Activated naive CD8-positive, alpha-beta T cell treated with anti-CD3 and anti-CD28 coated beads for 36 hours (primary cell): ENCODE results near the gene PDPK1. TPM values are rescaled to one million over a fixed set of nuclear protein-coding genes. Genes with fewer than 3 reads are reported as not detected.
"Not testable (repeated sequence)": the region's sequence is repeated elsewhere in the genome, so short reads cannot be mapped to it uniquely, and the experiment has no call there.

Experiments
- DNase-seq: peaks from one replicate; pipeline ENCODE4 v3.0.0; 2021
- H3K27ac Mint-ChIP-seq: one replicate; pipeline ENCODE4 v1.8.0; 2022; ENCODE audit warnings: mild to moderate bottlenecking, moderate library complexity, mixed read lengths
- H3K27me3 Mint-ChIP-seq: one replicate; pipeline ENCODE4 v1.8.0; 2022; ENCODE audit warnings: mild to moderate bottlenecking, mixed read lengths
- H3K36me3 Mint-ChIP-seq: one replicate; pipeline ENCODE4 v1.8.0; 2021; ENCODE audit warnings: mild to moderate bottlenecking, mixed read lengths
- H3K4me1 Mint-ChIP-seq: one replicate; pipeline ENCODE4 v1.8.0; 2021; ENCODE audit warnings: mixed read lengths
- H3K4me3 Mint-ChIP-seq: one replicate; pipeline ENCODE4 v1.8.0; 2022; ENCODE audit warnings: mild to moderate bottlenecking, moderate library complexity, mixed read lengths
- H3K9me3 Mint-ChIP-seq: one replicate; pipeline ENCODE4 v1.8.0; 2022; ENCODE audit warnings: mixed read lengths
- total RNA-seq, 2 experiments: library from RNA; stranded (reverse); gene quantifications; one replicate each; pipeline ENCODE4 v1.2.3, GENCODE V29; 2021

Gene PDPK1
- total RNA-seq, 2 experiments from 2014 or later = 36.5 to 42.2 TPM

- peaks cover under 1% of the 10 kb centered on the region for H3K36me3 Mint-ChIP-seq
- no peaks in the 10 kb centered on the region for H3K9me3 Mint-ChIP-seq
- DNase-seq = no peak
- no peak overlapping the region for H3K4me3 Mint-ChIP-seq
- no peak overlapping the region for H3K27ac Mint-ChIP-seq
- peaks cover 12% of the 10 kb centered on the region for H3K4me1 Mint-ChIP-seq
- H3K27me3 Mint-ChIP-seq = no peaks in the 10 kb centered on the region
Measured at GRCh38 chr16:2598723-2599122, 60.9 kb downstream of the PDPK1 start.

- H3K4me1 Mint-ChIP-seq, H3K9me3 Mint-ChIP-seq, H3K4me3 Mint-ChIP-seq, H3K36me3 Mint-ChIP-seq, H3K27me3 Mint-ChIP-seq, H3K27ac Mint-ChIP-seq, DNase-seq: not testable (repeated sequence)
Measured at GRCh38 chr16:2599165-2599564, 61.3 kb downstream of the PDPK1 start.

- not testable (repeated sequence) for DNase-seq, H3K27ac Mint-ChIP-seq, H3K4me3 Mint-ChIP-seq, H3K9me3 Mint-ChIP-seq, H3K27me3 Mint-ChIP-seq, H3K36me3 Mint-ChIP-seq, H3K4me1 Mint-ChIP-seq
Measured at GRCh38 chr16:2599785-2600184, 62.0 kb downstream of the PDPK1 start.

GRCh38 chr16:2601301-2602025 lies 63.6 kb downstream of the PDPK1 start:
- peak overlapping the region; percentile 71 for H3K27ac Mint-ChIP-seq
- DNase-seq = not testable (repeated sequence)

DNA sequence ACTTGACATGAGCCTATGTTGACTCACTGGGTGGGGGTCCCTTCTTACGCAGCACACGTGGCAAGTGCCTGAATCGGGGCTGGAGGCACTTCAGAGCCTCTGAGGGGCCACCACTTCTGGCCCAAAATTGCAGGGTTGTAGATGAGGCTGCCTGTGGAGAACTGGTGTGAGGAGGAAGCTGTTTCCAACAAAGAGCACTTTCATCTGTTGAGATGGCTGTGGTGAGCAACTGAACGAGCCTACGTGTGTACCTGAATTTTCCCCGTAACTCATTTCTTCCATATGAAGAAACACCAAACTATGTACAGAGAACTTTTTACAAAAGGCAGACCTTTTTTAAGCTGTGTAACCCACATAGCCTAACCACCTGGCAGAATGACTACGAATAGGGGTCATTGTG lies 64.4 kb downstream of the PDPK1 start:
- H3K9me3 Mint-ChIP-seq, H3K27me3 Mint-ChIP-seq, DNase-seq, H3K36me3 Mint-ChIP-seq, H3K4me1 Mint-ChIP-seq: not testable (repeated sequence)
- H3K4me3 Mint-ChIP-seq = peak overlapping the region; percentile 37
- H3K27ac Mint-ChIP-seq = peak overlapping the region; percentile 71

More at GRCh38 chr16:2601301-2602025, 63.6 kb downstream of the PDPK1 start:
- not testable (repeated sequence) for H3K4me3 Mint-ChIP-seq, H3K36me3 Mint-ChIP-seq, H3K27me3 Mint-ChIP-seq, H3K9me3 Mint-ChIP-seq, H3K4me1 Mint-ChIP-seq

GRCh38 chr16:2603165-2604015 lies 65.6 kb downstream of the PDPK1 start:
- Mint-ChIP-seq H3K9me3 (no peaks in the 10 kb centered on the region), H3K27me3 (no peaks in the 10 kb centered on the region), H3K27ac (peak overlapping the region; percentile 95), H3K36me3 (peaks cover 8% of the 10 kb centered on the region), H3K4me3 (peak overlapping the region; percentile 98), H3K4me1 (peaks cover 18% of the 10 kb centered on the region)
- peak; percentile 91 for DNase-seq

GRCh38 chr16:2604016-2604369 lies 66.2 kb downstream of the PDPK1 start:
- H3K27me3 Mint-ChIP-seq, H3K36me3 Mint-ChIP-seq, DNase-seq, H3K9me3 Mint-ChIP-seq: not testable (repeated sequence)
- Mint-ChIP-seq H3K27ac (peak overlapping the region; percentile 95), H3K4me1 (peaks cover 18% of the 10 kb centered on the region), H3K4me3 (peak overlapping the region; percentile 98)

GRCh38 chr16:2606820-2607219 lies 69.0 kb downstream of the PDPK1 start:
- H3K9me3 Mint-ChIP-seq, DNase-seq, H3K27ac Mint-ChIP-seq, H3K4me3 Mint-ChIP-seq, H3K27me3 Mint-ChIP-seq: not testable (repeated sequence)
- H3K4me1 Mint-ChIP-seq = peaks cover 18% of the 10 kb centered on the region
- peaks cover 12% of the 10 kb centered on the region for H3K36me3 Mint-ChIP-seq

DNA sequence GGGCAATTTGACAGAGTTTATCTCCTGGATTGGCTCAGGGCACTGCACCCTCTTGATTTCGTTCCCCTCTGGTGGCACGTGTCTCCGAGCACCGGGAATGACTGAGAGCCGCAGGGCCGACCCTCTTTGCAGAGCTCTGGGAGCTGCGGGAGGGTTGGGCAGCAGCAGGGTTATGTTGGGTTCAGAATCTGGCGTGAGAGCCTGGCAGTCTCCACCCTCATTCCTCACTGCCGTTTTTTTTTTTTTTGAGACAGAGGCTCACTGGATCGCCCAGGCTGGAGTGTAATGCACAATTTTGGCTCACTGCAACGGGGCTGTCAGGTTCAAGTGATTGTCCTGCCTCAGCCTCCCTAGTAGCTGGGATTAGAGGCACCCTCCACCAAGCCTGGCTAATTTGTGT lies 71.5 kb downstream of the PDPK1 start:
- H3K4me1 Mint-ChIP-seq = peaks cover 13% of the 10 kb centered on the region
- H3K27ac Mint-ChIP-seq, H3K4me3 Mint-ChIP-seq, H3K27me3 Mint-ChIP-seq, H3K36me3 Mint-ChIP-seq, DNase-seq, H3K9me3 Mint-ChIP-seq: not testable (repeated sequence)

DNA sequence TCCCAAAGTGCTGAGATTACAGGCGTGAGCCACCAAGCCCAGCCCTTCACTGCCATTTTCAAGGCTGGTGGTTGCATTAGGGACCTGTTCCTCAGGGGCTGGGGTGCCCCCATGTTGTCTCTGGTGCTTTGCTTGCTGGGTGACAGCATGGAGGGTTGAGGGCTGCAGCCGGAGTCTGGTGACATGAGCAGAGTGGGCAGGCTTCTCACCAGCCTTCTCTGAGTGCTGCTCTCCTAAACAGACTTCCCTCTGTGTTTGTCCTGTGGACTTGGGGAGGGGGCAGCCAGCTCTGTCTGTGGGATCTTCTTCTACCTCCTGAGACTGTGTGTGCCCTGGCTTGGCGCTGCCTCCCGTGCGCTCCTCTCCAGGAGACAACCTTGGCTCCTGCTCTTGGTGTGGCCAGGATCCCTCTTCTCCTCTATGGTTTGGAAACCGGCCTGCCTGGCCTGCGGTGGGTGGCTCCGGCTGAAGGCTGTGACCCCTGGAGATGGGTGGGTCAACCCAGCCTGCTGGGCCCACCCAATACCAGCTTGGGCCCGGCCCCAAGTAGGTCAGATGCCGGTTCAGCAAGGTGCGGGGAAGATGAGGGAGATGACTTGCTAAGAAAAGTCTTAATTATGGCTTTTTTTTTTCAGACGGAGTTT lies 72.1 kb downstream of the PDPK1 start:
- H3K4me1 Mint-ChIP-seq = peaks cover 13% of the 10 kb centered on the region
- H3K36me3 Mint-ChIP-seq = peaks cover 10% of the 10 kb centered on the region
- DNase-seq = no peak
- H3K27me3 Mint-ChIP-seq = no peaks in the 10 kb centered on the region
- no peak overlapping the region for H3K27ac Mint-ChIP-seq
- no peak overlapping the region for H3K4me3 Mint-ChIP-seq
- H3K9me3 Mint-ChIP-seq = no peaks in the 10 kb centered on the region

DNA sequence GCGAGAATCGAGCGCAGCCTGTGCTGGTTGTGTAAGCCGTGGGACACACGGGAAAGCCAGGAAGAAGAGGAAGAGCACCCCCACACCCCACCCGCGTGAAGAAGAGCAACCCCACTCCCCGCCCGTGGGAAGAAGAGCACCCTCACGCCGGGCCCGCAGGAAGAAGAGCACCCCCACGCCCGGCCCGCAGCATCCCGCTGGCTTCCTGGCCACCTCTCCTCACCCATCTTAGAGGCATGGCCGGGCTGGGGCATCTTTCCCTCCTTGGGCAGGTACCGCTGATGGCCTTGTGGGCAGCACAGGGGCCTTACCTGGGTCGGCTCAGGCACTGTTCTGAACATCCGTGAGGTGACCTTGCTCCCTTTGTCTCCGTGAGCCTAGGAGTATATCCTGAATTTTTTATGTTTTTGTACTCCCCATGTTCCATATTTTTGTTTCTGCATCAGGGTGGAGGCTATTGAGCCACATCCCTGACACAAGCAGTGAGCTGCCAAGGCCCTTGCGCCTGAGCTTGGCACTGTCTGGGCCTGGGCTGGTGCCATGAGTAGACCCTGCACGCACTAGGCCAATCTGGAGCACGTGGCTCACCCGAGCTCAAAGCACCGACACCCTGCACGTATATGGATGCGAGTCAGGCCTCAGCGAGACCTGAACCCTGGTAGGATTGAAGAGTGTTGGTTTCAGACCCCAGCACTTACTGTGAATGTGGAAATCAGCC lies 73.1 kb downstream of the PDPK1 start:
- Mint-ChIP-seq H3K27me3 (no peaks in the 10 kb centered on the region), H3K9me3 (no peaks in the 10 kb centered on the region), H3K4me1 (peaks cover 10% of the 10 kb centered on the region), H3K4me3 (no peak overlapping the region), H3K36me3 (peaks cover 3% of the 10 kb centered on the region), H3K27ac (no peak overlapping the region)
- no peak for DNase-seq

DNA sequence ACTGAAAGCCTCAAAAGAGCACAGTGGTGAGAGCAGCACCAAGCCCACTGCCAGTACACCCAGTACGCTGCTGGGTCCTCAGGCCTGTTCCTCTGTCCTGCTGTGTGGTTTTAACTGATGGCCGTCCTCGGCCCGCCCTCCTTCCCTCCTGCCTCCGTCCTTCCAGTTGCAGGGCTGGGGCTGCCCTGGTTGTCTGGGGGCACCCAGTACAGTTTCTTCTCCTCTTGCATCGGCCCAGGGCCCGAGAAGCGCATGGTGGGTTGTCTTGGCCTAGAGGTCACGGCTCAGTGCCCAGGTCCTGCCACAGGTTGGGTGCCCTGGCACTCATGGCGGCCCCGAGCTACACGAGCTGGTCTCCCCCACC lies 73.7 kb downstream of the PDPK1 start:
- Mint-ChIP-seq H3K36me3 (peaks cover 3% of the 10 kb centered on the region), H3K9me3 (no peaks in the 10 kb centered on the region), H3K4me3 (no peak overlapping the region), H3K27ac (no peak overlapping the region), H3K27me3 (no peaks in the 10 kb centered on the region), H3K4me1 (peaks cover 9% of the 10 kb centered on the region)
- DNase-seq = no peak

DNA sequence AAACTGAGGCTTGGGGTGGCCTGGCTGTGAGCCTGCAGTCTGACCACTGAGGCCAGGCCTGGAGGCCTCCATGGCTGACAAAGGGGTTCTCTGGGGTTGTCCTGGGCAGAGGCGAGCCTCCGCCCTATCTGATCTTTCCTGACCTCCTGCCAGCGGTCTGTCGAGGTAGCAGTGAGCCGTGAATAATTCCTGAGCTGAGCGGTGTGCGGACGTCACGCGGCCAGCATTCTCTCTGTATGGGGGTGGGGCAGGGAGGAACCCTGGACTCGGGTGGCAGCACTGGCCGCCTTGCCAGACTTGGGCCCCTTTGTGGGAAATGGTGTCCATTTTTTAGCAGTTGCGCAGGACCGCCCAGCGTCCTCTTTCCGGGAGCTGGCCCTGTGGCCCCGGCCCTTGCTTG lies 74.1 kb downstream of the PDPK1 start:
- not testable (repeated sequence) for H3K36me3 Mint-ChIP-seq, H3K27ac Mint-ChIP-seq, H3K4me3 Mint-ChIP-seq

DNA sequence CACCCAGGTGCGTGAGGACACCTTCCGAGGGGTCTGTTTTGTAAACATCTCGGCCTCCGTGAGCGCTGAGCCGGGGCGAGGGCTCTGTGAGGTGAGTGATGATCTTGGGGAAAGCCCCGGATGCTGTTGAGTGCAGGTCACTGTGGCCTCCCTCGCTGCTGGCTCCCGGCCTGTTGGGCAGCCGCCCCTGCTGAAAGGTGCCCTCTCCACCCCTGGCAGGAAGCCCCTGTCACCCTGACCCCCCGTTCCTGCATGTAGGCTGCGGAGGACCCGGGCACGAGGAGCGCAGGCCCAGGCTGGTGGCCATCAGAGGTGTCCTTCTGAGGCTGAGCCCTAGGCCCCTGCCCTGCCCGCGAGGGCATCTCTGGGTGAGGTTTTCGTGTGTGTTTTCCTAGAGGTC lies 75.4 kb downstream of the PDPK1 start:
- not testable (repeated sequence) for H3K27me3 Mint-ChIP-seq, H3K27ac Mint-ChIP-seq, H3K4me1 Mint-ChIP-seq, H3K36me3 Mint-ChIP-seq, H3K4me3 Mint-ChIP-seq, DNase-seq, H3K9me3 Mint-ChIP-seq

More for the DNA sequence above, 74.1 kb downstream of the PDPK1 start:
- not testable (repeated sequence) for H3K9me3 Mint-ChIP-seq, DNase-seq, H3K4me1 Mint-ChIP-seq, H3K27me3 Mint-ChIP-seq

DNA sequence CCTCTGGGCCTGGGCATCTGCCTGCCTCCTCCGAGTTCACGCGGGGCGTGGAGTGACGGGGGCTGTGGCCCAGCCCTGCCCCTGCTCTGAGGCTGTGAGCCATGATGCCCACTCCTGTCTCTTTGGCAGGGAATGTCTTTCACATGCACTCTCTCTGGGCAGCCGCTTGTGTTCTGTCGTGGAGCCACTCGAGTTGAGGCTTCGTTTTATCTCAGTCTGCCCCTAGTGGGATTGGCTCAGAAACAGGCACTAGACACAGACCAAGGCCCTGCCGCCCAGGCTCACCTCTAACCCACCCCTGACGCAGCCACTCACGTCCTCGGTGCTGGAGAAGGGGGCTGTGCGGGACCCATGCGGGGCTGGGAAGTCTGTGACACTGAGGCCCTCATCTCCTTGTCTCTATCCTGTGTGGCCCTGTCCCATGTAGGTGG lies 77.0 kb downstream of the PDPK1 start:
- Mint-ChIP-seq H3K27me3 (no peaks in the 10 kb centered on the region), H3K4me3 (no peak overlapping the region), H3K36me3 (peaks cover 3% of the 10 kb centered on the region), H3K4me1 (no peaks in the 10 kb centered on the region), H3K27ac (no peak overlapping the region), H3K9me3 (no peaks in the 10 kb centered on the region)
- no peak for DNase-seq
